ENCODE data around the gene TADA2A.

The TADA2A gene

GRCh38 chr17:37463039-37463438 lies 56.4 kb downstream of the TADA2A start:
- no peak for DNase-seq (ENCODE audit: low spot score)

- DNase-seq (ENCODE audit: low spot score) = peak; percentile 67
These were observed 58.5 kb downstream of the TADA2A start for GRCh38 chr17:37465069-37465616.

- no peak for DNase-seq (ENCODE audit: low spot score)
These were observed 59.8 kb downstream of the TADA2A start for GRCh38 chr17:37466471-37466870.

GRCh38 chr17:37470181-37470580 lies 63.5 kb downstream of the TADA2A start:
- DNase-seq (ENCODE audit: low spot score) = no peak

GRCh38 chr17:37475731-37476420 lies 69.2 kb downstream of the TADA2A start:
- no peak for DNase-seq (ENCODE audit: low spot score)

- DNase-seq (ENCODE audit: low spot score) = no peak
These were observed 69.9 kb downstream of the TADA2A start for GRCh38 chr17:37476431-37477120.

GRCh38 chr17:37478187-37478586 lies 71.5 kb downstream of the TADA2A start:
- DNase-seq (ENCODE audit: low spot score) = no peak

GRCh38 chr17:37479025-37479424 lies 72.3 kb downstream of the TADA2A start:
- no peak for DNase-seq (ENCODE audit: low spot score)

- DNase-seq (ENCODE audit: low spot score) = no peak
These were observed 73.7 kb downstream of the TADA2A start for GRCh38 chr17:37480427-37480826.

GRCh38 chr17:37481001-37481665 lies 74.4 kb downstream of the TADA2A start:
- no peak for DNase-seq (ENCODE audit: low spot score)

- DNase-seq (ENCODE audit: low spot score) = peak; percentile 25
These were observed 76.8 kb downstream of the TADA2A start for GRCh38 chr17:37483311-37484039.

- DNase-seq (ENCODE audit: low spot score) = no peak
These were observed 79.4 kb downstream of the TADA2A start for GRCh38 chr17:37485938-37486570.

- peak; percentile 82 for DNase-seq (ENCODE audit: low spot score)
These were observed 81.4 kb downstream of the TADA2A start for GRCh38 chr17:37488009-37488604.

GRCh38 chr17:37488607-37489196 lies 82.0 kb downstream of the TADA2A start:
- peak; percentile 95 for DNase-seq (ENCODE audit: low spot score)

GRCh38 chr17:37489197-37490001 lies 82.7 kb downstream of the TADA2A start, which contains the start of gene DUSP14:
TSS of gene DUSP14 (plus strand) at chr17:37489891. CDS start at chr17:37512273, 22,382 bp downstream.
- DNase-seq (ENCODE audit: low spot score) = peak; percentile 85

- DNase-seq (ENCODE audit: low spot score) = peak; percentile 79
These were observed 83.4 kb downstream of the TADA2A start for GRCh38 chr17:37490022-37490587.

- peak; percentile 94 for DNase-seq (ENCODE audit: low spot score)
These were observed 84.2 kb downstream of the TADA2A start for GRCh38 chr17:37490638-37491614.

- DNase-seq (ENCODE audit: low spot score) = no peak
These were observed 85.5 kb downstream of the TADA2A start for GRCh38 chr17:37492167-37492566.
